DND-41 (cell line): Measurements from ENCODE around the gene MEX3A.

Experiments used
- ATAC-seq: fragments of 200-7000 bp; cut with Tn5 transposase; 3 replicates; pipeline ENCODE4 v1.9.1; 2021; ENCODE audit warnings: low read depth; ENCODE audit not compliant: insufficient read depth
- DNase-seq: peaks from one replicate; pipeline ENCODE4 v3.0.0-alpha.2; 2020
- H2AFZ ChIP-seq: 2 replicates; pipeline ENCODE4 v1.6.0; 2012; ENCODE audit warnings: low read depth, low read length
- H3K27ac ChIP-seq: 2 replicates; pipeline ENCODE4 v1.5.1; 2012; ENCODE audit warnings: low read length, inconsistent platforms
- H3K27me3 ChIP-seq: fragments of 200-600 bp; sonication (generic); 2 replicates; pipeline ENCODE4 v1.6.0; 2012; ENCODE audit warnings: low read length, mild to moderate bottlenecking, inconsistent platforms; ENCODE audit not compliant: insufficient read depth, poor library complexity
- H3K36me3 ChIP-seq: 2 replicates; pipeline ENCODE4 v1.5.1; 2012; ENCODE audit warnings: low read length, inconsistent platforms; ENCODE audit not compliant: insufficient read depth
- H3K4me1 ChIP-seq: 2 replicates; pipeline ENCODE4 v1.5.1; 2012; ENCODE audit warnings: mild to moderate bottlenecking, low read length; ENCODE audit not compliant: insufficient read depth
- H3K4me2 ChIP-seq: 2 replicates; pipeline ENCODE4 v1.6.0; 2012; ENCODE audit warnings: mild to moderate bottlenecking, moderate library complexity, low read length, inconsistent platforms; ENCODE audit not compliant: insufficient read depth
- H3K4me3 ChIP-seq, 2 experiments: fragments of 200-600 bp in 1 of 2; shearing (Covaris generic) in 1 of 2; 2 replicates each; pipeline ENCODE4 v1.5.1; 2012 to 2016; ENCODE audit warnings: inconsistent platforms in 2 of 2, low read length in 2 of 2, mild to moderate bottlenecking in 2 of 2, low read depth in 1 of 2, moderate library complexity in 1 of 2
- H3K79me2 ChIP-seq: 2 replicates; pipeline ENCODE4 v1.6.0; 2012; ENCODE audit warnings: low read length, inconsistent platforms; ENCODE audit not compliant: insufficient read depth
- H3K9ac ChIP-seq: 2 replicates; pipeline ENCODE4 v1.6.0; 2012; ENCODE audit warnings: low read depth, mild to moderate bottlenecking, inconsistent platforms, low read length, moderate library complexity
- H3K9me3 ChIP-seq: 2 replicates; pipeline ENCODE4 v1.5.1; 2012; ENCODE audit warnings: low read length, moderate library complexity, mild to moderate bottlenecking, inconsistent platforms; ENCODE audit not compliant: insufficient read depth, severe bottlenecking
- H4K20me1 ChIP-seq: 2 replicates; pipeline ENCODE4 v1.6.0; 2012; ENCODE audit warnings: low read length; ENCODE audit not compliant: insufficient read depth
- EZH2 ChIP-seq: IDR thresholded peaks from 3 replicates; pipeline ENCODE4 v1.6.1; 2012; ENCODE audit warnings: borderline replicate concordance, low read depth, mild to moderate bottlenecking, moderate library complexity, low read length, inconsistent platforms; ENCODE audit not compliant: severe bottlenecking
- TF ChIP-seq, protein P1 (sequence below): IDR thresholded peaks from 2 replicates; pipeline ENCODE4 v1.5.1; 2012; ENCODE audit warnings: borderline replicate concordance, low read length, moderate library complexity, mild to moderate bottlenecking; ENCODE audit not compliant: poor library complexity, severe bottlenecking; ENCODE audit errors: extremely low read depth

Gene MEX3A

DNA sequence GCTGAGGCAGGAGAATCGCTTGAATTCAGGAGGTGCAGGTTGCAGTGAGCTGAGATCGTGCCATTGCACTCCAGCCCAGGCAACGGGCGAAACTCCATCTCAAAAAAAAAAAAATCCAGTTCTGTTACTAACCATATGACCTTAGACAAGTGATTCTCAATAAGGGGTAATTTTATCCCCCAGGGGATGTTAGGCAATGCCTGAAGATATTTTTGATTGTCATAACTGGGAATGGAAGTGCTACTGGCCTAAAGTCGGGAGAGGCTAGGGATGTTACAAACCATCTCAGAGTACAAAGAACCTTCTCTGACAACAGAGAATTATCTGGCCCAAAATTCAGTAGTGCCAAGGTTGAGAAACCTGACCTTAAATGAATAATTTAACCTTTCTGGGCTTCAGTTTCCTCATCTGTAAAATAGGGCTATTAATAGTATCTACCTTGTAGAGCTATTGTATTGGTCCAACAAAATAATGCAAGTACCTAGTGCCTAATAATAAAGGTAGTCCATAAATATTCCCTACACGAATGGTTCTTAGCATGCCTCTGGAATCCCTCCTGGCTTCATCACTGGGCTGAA lies 26.5 kb upstream of the MEX3A start:
- H3K9ac ChIP-seq, result no peak overlapping the region
- H3K27me3 ChIP-seq, result peaks cover 47% of the 10 kb centered on the region
- no peak for TF ChIP-seq EZH2
- TF ChIP-seq, protein P1, sequence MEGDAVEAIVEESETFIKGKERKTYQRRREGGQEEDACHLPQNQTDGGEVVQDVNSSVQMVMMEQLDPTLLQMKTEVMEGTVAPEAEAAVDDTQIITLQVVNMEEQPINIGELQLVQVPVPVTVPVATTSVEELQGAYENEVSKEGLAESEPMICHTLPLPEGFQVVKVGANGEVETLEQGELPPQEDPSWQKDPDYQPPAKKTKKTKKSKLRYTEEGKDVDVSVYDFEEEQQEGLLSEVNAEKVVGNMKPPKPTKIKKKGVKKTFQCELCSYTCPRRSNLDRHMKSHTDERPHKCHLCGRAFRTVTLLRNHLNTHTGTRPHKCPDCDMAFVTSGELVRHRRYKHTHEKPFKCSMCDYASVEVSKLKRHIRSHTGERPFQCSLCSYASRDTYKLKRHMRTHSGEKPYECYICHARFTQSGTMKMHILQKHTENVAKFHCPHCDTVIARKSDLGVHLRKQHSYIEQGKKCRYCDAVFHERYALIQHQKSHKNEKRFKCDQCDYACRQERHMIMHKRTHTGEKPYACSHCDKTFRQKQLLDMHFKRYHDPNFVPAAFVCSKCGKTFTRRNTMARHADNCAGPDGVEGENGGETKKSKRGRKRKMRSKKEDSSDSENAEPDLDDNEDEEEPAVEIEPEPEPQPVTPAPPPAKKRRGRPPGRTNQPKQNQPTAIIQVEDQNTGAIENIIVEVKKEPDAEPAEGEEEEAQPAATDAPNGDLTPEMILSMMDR, result no peak
- no peak overlapping the region for H3K4me3 ChIP-seq
- peaks cover 5% of the 10 kb centered on the region; the same call in 1 of the 2 replicates for H3K4me1 ChIP-seq
- DNase-seq (no peak), ATAC-seq (no peak)
- H3K36me3 ChIP-seq, result no peaks in the 10 kb centered on the region
- H3K4me2 ChIP-seq, result no peak overlapping the region
- H3K79me2 ChIP-seq, result no peaks in the 10 kb centered on the region
- no peak overlapping the region for H3K27ac ChIP-seq
- peaks cover 3% of the 10 kb centered on the region; the same call in 1 of the 2 replicates for H4K20me1 ChIP-seq
- H3K9me3 ChIP-seq, result no peaks in the 10 kb centered on the region
- H2AFZ ChIP-seq, result no peak overlapping the region

DNA sequence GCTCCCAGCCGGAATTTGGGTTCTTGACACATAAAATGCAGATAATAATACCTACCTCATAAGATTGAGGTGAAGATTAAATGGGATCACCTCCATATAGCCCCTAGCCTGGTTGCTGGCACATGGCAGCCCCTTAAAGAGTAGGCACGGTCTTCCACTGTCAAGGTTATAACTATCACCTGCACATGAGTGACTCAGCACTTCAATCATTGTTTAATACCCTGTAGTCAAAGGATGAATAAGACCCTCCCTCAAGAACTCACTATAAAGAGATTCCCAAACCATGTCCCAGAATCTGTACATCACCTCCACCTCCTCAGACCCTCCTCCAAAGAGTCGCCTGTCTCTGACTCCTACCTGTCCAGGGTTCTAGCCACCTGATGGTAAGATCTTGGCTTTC lies 25.8 kb upstream of the MEX3A start:
- H3K79me2 ChIP-seq, result no peaks in the 10 kb centered on the region
- no peak for ATAC-seq
- DNase-seq, result no peak
- H2AFZ ChIP-seq, result no peak overlapping the region
- no peak for TF ChIP-seq EZH2
- TF ChIP-seq, protein P1, result no peak
- H3K4me2 ChIP-seq, result no peak overlapping the region
- H3K9ac ChIP-seq, result no peak overlapping the region
- H3K4me1 ChIP-seq, result peaks cover 5% of the 10 kb centered on the region; the same call in 1 of the 2 replicates
- H3K36me3 ChIP-seq, result no peaks in the 10 kb centered on the region
- no peak overlapping the region for H3K27ac ChIP-seq
- H3K9me3 ChIP-seq, result no peaks in the 10 kb centered on the region
- H3K27me3 ChIP-seq, result peaks cover 42% of the 10 kb centered on the region
- H3K4me3 ChIP-seq, result no peak overlapping the region
- 0 out of 2 replicates have a peak, but pooled peaks cover 3% of the 10 kb centered on the region for H4K20me1 ChIP-seq

DNA sequence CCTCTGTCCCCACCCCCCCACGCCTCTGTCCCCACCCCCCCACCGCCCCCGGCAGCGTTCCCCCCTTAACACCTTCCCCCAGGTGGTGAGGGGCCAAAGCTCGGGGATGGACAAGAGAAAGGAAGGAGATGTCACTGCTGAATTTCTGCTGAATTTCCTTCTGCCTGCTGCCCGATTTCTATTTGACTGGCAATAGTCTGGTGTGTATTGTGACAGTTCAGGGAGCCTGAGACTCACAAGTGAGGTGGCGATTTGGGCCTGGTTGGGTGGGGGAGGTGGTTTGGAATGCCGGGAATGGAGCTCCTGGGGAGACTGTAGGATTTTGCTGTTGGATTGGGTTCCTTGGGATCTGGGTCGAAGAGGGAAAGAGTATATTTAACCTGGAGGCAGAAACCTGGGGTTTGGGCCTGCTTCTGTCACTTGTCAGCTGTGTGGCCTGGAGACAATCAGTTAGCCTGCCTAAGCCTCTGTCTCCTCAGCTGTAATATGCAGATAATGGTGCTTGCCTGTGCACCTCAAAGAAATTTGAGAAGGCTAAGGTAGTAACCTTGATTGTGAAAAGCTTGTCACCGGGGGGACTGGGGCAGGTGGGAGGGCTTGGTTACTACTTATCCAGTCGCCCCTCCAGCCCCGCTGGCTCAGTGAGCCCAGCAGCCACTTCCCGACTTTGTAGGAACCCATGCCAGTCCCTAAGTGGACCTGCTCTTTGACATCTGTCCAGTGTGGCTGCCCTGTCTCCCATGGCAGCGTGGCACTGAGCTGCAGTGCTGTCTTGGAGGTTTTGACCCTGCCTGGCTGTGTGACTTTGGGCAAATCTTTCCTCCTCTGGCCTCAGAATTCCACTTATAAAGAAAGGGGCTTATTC lies 24.6 kb upstream of the MEX3A start:
- no peak overlapping the region for H3K9ac ChIP-seq
- no peak overlapping the region for H3K4me3 ChIP-seq
- no peak overlapping the region for H2AFZ ChIP-seq
- TF ChIP-seq, protein P1, result no peak
- no peak for TF ChIP-seq EZH2
- peaks cover 5% of the 10 kb centered on the region; the same call in 1 of the 2 replicates for H3K4me1 ChIP-seq
- peaks cover 37% of the 10 kb centered on the region for H3K27me3 ChIP-seq
- no peaks in the 10 kb centered on the region for H3K9me3 ChIP-seq
- no peaks in the 10 kb centered on the region for H3K79me2 ChIP-seq
- H3K27ac ChIP-seq, result no peak overlapping the region
- no peak overlapping the region for H3K4me2 ChIP-seq
- 0 out of 2 replicates have a peak, but pooled peaks cover 3% of the 10 kb centered on the region for H4K20me1 ChIP-seq
- H3K36me3 ChIP-seq, result no peaks in the 10 kb centered on the region
- no peak for DNase-seq
- no peak for ATAC-seq
